ENCODE results near the gene ZNF337.

Gene ZNF337

GRCh38 chr20:25669826-25670422 lies 26.7 kb downstream of the ZNF337 start:
- TF ChIP-seq RAD21 (IDR thresholded peaks at IDR 0.05; ENCODE audit: low read depth) = no peak
- no peak for TF ChIP-seq EP300 (IDR thresholded peaks at IDR 0.05; ENCODE audit: borderline replicate concordance)
- TF ChIP-seq TAF1 (IDR thresholded peaks at IDR 0.05; ENCODE audit: low read depth) = no peak
- no peak for TF ChIP-seq YY1 (IDR thresholded peaks at IDR 0.05; ENCODE audit: low read depth)
- TF ChIP-seq TCF12 (IDR thresholded peaks at IDR 0.05; ENCODE audit: low read depth) = no peak
- no peak for TF ChIP-seq CEBPB (IDR thresholded peaks at IDR 0.05)
- no peak for TF ChIP-seq CREB1 (IDR thresholded peaks at IDR 0.05; ENCODE audit: low read depth)
- TF ChIP-seq ZBTB7A (IDR thresholded peaks at IDR 0.05; ENCODE audit: low read depth) = no peak
- TF ChIP-seq MAX (IDR thresholded peaks at IDR 0.05) = no peak
- TF ChIP-seq NFIC (IDR thresholded peaks at IDR 0.05) = no peak
- TF ChIP-seq FOXM1 (IDR thresholded peaks at IDR 0.05; ENCODE audit: borderline replicate concordance, low read depth) = no peak
- no peak for TF ChIP-seq EGR1 (IDR thresholded peaks at IDR 0.05)
- TF ChIP-seq USF1 (IDR thresholded peaks at IDR 0.05) = no peak

GRCh38 chr20:25668446-25668845 lies 28.2 kb downstream of the ZNF337 start:
- TF ChIP-seq CEBPB (IDR thresholded peaks at IDR 0.05) (no peak), CREB1 (IDR thresholded peaks at IDR 0.05; ENCODE audit: low read depth) (no peak), ZBTB7A (IDR thresholded peaks at IDR 0.05; ENCODE audit: low read depth) (no peak), USF1 (IDR thresholded peaks at IDR 0.05) (no peak), FOXM1 (IDR thresholded peaks at IDR 0.05; ENCODE audit: borderline replicate concordance, low read depth) (no peak), REST (IDR thresholded peaks at IDR 0.05; ENCODE audit: low read depth) (no peak), EGR1 (IDR thresholded peaks at IDR 0.05) (no peak), EP300 (IDR thresholded peaks at IDR 0.05; ENCODE audit: borderline replicate concordance) (no peak), TEAD4 (IDR thresholded peaks at IDR 0.05) (no peak), MAX (IDR thresholded peaks at IDR 0.05) (no peak), YY1 (IDR thresholded peaks at IDR 0.05; ENCODE audit: low read depth) (no peak), TCF12 (IDR thresholded peaks at IDR 0.05; ENCODE audit: low read depth) (no peak), NFIC (IDR thresholded peaks at IDR 0.05) (no peak), RAD21 (IDR thresholded peaks at IDR 0.05; ENCODE audit: low read depth) (no peak), TAF1 (IDR thresholded peaks at IDR 0.05; ENCODE audit: low read depth) (no peak)

GRCh38 chr20:25659999-25660398 lies 36.7 kb downstream of the ZNF337 start:
- TF ChIP-seq YY1 (IDR thresholded peaks at IDR 0.05; ENCODE audit: low read depth) = no peak
- TF ChIP-seq ZBTB7A (IDR thresholded peaks at IDR 0.05; ENCODE audit: low read depth) = no peak
- no peak for TF ChIP-seq USF1 (IDR thresholded peaks at IDR 0.05)
- no peak for TF ChIP-seq CEBPB (IDR thresholded peaks at IDR 0.05)
- no peak for TF ChIP-seq EGR1 (IDR thresholded peaks at IDR 0.05)
- no peak for TF ChIP-seq REST (IDR thresholded peaks at IDR 0.05; ENCODE audit: low read depth)
- no peak for TF ChIP-seq MAX (IDR thresholded peaks at IDR 0.05)
- no peak for TF ChIP-seq NFIC (IDR thresholded peaks at IDR 0.05)
- TF ChIP-seq RAD21 (IDR thresholded peaks at IDR 0.05; ENCODE audit: low read depth) = no peak
- no peak for TF ChIP-seq CREB1 (IDR thresholded peaks at IDR 0.05; ENCODE audit: low read depth)
- TF ChIP-seq TEAD4 (IDR thresholded peaks at IDR 0.05) = no peak

GRCh38 chr20:25654487-25654886 lies 42.2 kb downstream of the ZNF337 start:
- TF ChIP-seq RAD21 (IDR thresholded peaks at IDR 0.05; ENCODE audit: low read depth) (no peak), TCF12 (IDR thresholded peaks at IDR 0.05; ENCODE audit: low read depth) (no peak), REST (IDR thresholded peaks at IDR 0.05; ENCODE audit: low read depth) (no peak), YY1 (IDR thresholded peaks at IDR 0.05; ENCODE audit: low read depth) (no peak), TEAD4 (IDR thresholded peaks at IDR 0.05) (no peak), FOXM1 (IDR thresholded peaks at IDR 0.05; ENCODE audit: borderline replicate concordance, low read depth) (no peak), CEBPB (IDR thresholded peaks at IDR 0.05) (no peak), NFIC (IDR thresholded peaks at IDR 0.05) (no peak)
